Brain microvascular endothelial cell (primary cell): Measurements from ENCODE around the gene MDGA2.

ENCODE experiments used
- DNase-seq: peaks from one replicate; pipeline ENCODE4 v3.0.0-alpha.2; 2020
- H3K27ac ChIP-seq: fragments of 250-450 bp; sonication (Bioruptor Pico); 2 replicates; pipeline ENCODE4 v1.5.1; 2020; ENCODE audit warnings: mild to moderate bottlenecking, moderate library complexity
- H3K27me3 ChIP-seq: fragments of 250-450 bp; sonication (Bioruptor Pico); replicated peaks from 2 replicates; pipeline ENCODE4 v1.5.1; 2020; ENCODE audit warnings: mild to moderate bottlenecking
- H3K36me3 ChIP-seq: fragments of 250-450 bp; sonication (Bioruptor Pico); replicated peaks from 2 replicates; pipeline ENCODE4 v1.5.1; 2020; ENCODE audit warnings: mild to moderate bottlenecking
- H3K4me3 ChIP-seq: 2 replicates; pipeline ENCODE4 v1.5.1; 2011; ENCODE audit warnings: low read depth, mild to moderate bottlenecking, control low read depth, low read length, moderate library complexity
- in situ Hi-C: cut with HindIII; loops from 2 replicates; pipeline ENCODE4 v1.10.0; 2017; ENCODE audit warnings: low sequenced_read_pairs, low pct_ligation_motif_present
- TF ChIP-seq, protein P1 (sequence below): IDR thresholded peaks from 2 replicates; pipeline ENCODE4 v1.5.1; 2011; ENCODE audit warnings: low read depth, mild to moderate bottlenecking, moderate library complexity, low read length, control low read depth, inconsistent platforms; ENCODE audit errors: missing control alignments

The MDGA2 gene

DNA sequence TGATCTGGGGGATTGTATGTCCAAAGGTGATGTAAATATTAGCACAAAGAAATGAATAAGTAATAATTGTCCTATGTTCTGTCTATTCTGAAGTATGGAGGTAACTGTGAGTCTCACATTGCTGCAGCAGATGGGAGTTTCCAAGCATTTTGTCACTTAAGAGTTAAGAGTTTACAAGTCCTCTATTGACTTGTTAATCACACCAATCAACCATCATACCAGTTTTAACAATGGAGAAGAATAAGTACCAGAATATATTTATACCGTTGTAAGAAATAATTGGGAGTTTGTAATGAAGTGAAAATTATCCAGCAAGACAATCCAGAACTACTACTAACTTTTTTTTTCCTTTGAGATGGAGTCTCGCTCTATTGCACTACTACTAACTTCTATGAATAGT lies 139.1 kb downstream of the MDGA2 start:
- in situ Hi-C loops, result no loop called here
- no peak for DNase-seq

DNA sequence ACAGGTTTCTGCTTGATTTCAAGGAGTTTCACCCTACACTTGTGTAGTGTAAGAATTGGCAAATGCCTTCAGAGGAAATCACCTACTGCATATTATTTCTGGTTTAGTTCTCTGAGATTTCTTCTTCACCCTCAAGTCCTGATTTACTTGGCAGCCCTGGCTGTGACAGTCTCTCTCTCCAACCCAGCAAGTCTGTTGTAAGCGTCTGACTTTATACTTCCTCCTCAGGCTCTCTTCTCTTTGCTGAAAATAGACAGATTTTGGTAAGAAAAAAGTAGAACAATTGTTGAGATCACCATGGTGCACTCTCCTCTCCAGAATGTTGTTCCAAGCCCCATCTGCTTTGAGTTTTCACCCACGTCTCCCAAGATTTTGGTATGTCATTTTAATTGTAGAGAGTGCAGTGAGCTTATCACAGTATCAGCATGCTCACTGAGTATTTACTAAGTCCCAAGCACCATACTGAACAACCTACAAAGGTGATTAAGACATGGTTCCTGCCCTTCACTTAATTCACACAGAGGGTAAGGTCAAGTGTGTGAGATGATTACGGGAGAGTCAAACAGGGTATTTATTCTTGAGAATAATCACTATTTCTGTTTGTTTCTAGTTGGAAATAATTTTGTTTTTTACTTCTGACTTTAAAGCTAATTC lies 148.7 kb downstream of the MDGA2 start:
- H3K27ac ChIP-seq, result no peak overlapping the region
- no peaks in the 10 kb centered on the region for H3K36me3 ChIP-seq
- TF ChIP-seq, protein P1, sequence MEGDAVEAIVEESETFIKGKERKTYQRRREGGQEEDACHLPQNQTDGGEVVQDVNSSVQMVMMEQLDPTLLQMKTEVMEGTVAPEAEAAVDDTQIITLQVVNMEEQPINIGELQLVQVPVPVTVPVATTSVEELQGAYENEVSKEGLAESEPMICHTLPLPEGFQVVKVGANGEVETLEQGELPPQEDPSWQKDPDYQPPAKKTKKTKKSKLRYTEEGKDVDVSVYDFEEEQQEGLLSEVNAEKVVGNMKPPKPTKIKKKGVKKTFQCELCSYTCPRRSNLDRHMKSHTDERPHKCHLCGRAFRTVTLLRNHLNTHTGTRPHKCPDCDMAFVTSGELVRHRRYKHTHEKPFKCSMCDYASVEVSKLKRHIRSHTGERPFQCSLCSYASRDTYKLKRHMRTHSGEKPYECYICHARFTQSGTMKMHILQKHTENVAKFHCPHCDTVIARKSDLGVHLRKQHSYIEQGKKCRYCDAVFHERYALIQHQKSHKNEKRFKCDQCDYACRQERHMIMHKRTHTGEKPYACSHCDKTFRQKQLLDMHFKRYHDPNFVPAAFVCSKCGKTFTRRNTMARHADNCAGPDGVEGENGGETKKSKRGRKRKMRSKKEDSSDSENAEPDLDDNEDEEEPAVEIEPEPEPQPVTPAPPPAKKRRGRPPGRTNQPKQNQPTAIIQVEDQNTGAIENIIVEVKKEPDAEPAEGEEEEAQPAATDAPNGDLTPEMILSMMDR, result no peak
- H3K27me3 ChIP-seq, result no peaks in the 10 kb centered on the region
- no peak overlapping the region for H3K4me3 ChIP-seq
- DNase-seq, result no peak
- in situ Hi-C loops, result no loop called here

More for the DNA sequence above, 139.1 kb downstream of the MDGA2 start:
- no peaks in the 10 kb centered on the region for H3K36me3 ChIP-seq
- no peak overlapping the region for H3K4me3 ChIP-seq
- TF ChIP-seq, protein P1, result no peak
- H3K27ac ChIP-seq, result no peak overlapping the region
- H3K27me3 ChIP-seq, result no peaks in the 10 kb centered on the region

DNA sequence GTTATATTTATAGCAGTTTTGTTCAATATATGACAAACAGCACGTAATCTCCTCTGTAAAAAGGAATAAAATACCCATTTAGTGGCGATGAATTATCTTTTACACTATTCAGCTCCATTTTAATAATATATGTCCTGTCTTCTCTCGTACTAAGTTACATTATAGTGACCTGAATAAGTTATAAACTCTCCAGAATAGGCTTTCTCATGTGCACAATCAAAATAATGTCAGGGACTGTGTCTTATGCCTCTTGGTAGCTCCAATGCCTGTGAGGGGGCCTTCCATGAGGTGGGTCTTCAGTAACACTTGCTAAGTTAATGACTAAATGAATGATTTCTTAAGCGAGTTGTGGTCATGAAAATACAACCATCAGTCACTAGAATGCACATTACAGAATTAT lies 150.9 kb downstream of the MDGA2 start:
- TF ChIP-seq, protein P1, result no peak
- Histone ChIP-seq H3K27ac (no peak overlapping the region), H3K36me3 (no peaks in the 10 kb centered on the region), H3K27me3 (no peaks in the 10 kb centered on the region), H3K4me3 (no peak overlapping the region)
- no peak for DNase-seq
- in situ Hi-C loops, result no loop called here

DNA sequence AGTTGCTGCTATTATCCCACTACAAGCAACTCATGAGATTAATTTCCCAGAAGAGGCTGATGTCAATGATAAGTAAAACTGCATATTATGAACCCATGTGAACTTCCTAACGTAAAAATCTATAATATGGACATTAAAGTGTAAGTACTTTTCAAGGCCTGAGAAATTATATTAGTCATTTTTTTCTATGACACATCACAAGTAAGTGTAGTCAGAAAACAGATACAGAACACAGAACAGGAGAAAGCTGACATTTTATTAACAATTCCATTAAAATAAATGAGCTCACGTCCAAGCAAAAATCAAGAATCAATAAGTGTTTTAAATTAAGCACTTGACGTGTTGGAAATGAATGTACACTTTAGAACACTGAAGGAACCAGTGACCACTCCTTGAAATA lies 155.0 kb downstream of the MDGA2 start:
- no peaks in the 10 kb centered on the region for H3K27me3 ChIP-seq
- H3K36me3 ChIP-seq, result no peaks in the 10 kb centered on the region
- TF ChIP-seq, protein P1, result no peak
- no peak overlapping the region for H3K27ac ChIP-seq
- no peak overlapping the region for H3K4me3 ChIP-seq
- in situ Hi-C loops, result no loop called here
- no peak for DNase-seq

DNA sequence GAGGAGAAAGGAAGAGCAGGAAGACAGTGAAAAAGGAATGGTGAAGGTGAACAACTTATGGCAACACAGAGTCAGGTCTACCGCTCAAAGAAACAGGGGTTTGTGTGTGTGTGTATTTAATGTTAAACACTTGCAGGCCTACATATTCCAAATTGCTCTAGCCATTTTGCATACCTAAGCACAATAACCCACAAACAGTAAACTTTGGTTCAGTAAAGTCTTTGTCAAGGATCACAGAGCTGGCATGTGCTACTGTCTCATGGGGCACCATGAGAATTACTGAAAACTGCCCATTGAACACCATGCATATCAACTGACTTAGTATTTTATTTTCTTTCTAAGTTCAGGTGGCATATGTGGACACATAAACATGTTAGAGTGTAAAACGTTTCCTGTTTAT lies 163.6 kb downstream of the MDGA2 start:
- Histone ChIP-seq H3K27ac (no peak overlapping the region), H3K4me3 (no peak overlapping the region), H3K27me3 (no peaks in the 10 kb centered on the region), H3K36me3 (no peaks in the 10 kb centered on the region)
- in situ Hi-C loops, result no loop called here
- TF ChIP-seq, protein P1, result no peak
- DNase-seq, result no peak

DNA sequence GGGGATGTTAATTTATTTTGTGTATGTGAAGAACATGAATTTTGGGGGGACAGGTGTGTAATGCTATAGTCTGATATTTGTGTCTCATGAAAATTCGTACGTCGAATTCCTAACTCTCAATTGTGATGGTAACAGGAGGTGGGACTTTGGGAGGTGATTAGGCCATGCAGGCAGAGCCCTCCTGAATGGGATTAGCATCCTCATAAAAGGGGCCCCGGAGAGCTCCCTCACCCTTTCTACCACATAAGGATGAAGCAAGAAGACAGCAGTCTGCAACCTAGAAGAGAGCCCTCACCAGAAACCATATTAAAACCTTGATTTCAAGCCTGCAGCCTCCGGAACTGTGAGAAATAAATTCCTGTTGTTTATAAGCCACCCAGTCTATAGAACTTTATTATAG lies 165.4 kb downstream of the MDGA2 start:
- no peaks in the 10 kb centered on the region for H3K27me3 ChIP-seq
- TF ChIP-seq, protein P1, result no peak
- DNase-seq, result no peak
- in situ Hi-C loops, result no loop called here
- H3K36me3 ChIP-seq, result no peaks in the 10 kb centered on the region
- no peak overlapping the region for H3K27ac ChIP-seq
- no peak overlapping the region for H3K4me3 ChIP-seq
